A673 (cell line): Measurements from ENCODE around the gene HELZ2.

Experiments
- CTCF ChIP-seq: fragments of 300-800, 200-600 bp; sonication (generic); conservative IDR thresholded peaks from 2 replicates; pipeline ENCODE4 v1.5.1; 2017; ENCODE audit warnings: low read depth, mild to moderate bottlenecking, antibody characterized with exemption, low read length, moderate library complexity, mixed read lengths
- EZH2 ChIP-seq: fragments of 200-600 bp; sonication (generic); IDR thresholded peaks from 2 replicates; pipeline ENCODE4 v1.6.1; 2017; ENCODE audit warnings: borderline replicate concordance, low read depth, mild to moderate bottlenecking, mixed read lengths, antibody characterized with exemption, low read length; ENCODE audit not compliant: poor library complexity, severe bottlenecking

GRCh38 chr20:63591786-63592355, 17.8 kb upstream of the HELZ2 start:
- TF ChIP-seq CTCF (no peak), EZH2 (no peak)
